PC-9 (cell line): ENCODE results near the gene GPATCH2. TPM values are rescaled to one million over a fixed set of nuclear protein-coding genes. Genes with fewer than 3 reads are reported as not detected.

Experiments
- BruUV-seq: library from RNA; stranded (reverse); fragments of 400-500 nt; replicated peaks from 2 replicates; lab custom pipeline; 2021; lab: Mats Ljungman, UMichigan
- CTCF ChIA-PET: fragments of 300-600 bp; sonication (Branson Sonifier 250); formaldehyde crosslinking; loops from one replicate; lab custom pipeline; 2022; ENCODE audit warnings: antibody characterized with exemption; lab: Charles Lee
- POLR2A ChIA-PET: fragments of 300-600 bp; sonication (Branson Sonifier 250); formaldehyde crosslinking; loops from one replicate; lab custom pipeline; 2022; ENCODE audit warnings: antibody characterized with exemption; ENCODE audit not compliant: unreplicated experiment; lab: Charles Lee
- DNase-seq, 2 experiments: peaks; one replicate each; pipeline versions ENCODE4 v3.0.0 to v3.0.0-alpha.2; 2015 to 2022; ENCODE audit warnings: mixed read lengths in 1 of 2
- H2AFZ ChIP-seq: fragments of 200-600 bp; sonication (generic); 2 replicates; pipeline ENCODE4 v1.8.1; 2017; ENCODE audit warnings: antibody characterized with exemption
- H3F3A ChIP-seq: fragments of 200-600 bp; sonication (generic); 2 replicates; pipeline ENCODE4 v1.8.1; 2017; ENCODE audit warnings: antibody characterized with exemption, mild to moderate bottlenecking, low read depth; ENCODE audit not compliant: insufficient read depth
- H3K27ac ChIP-seq: fragments of 200-600 bp; sonication (generic); 2 replicates; pipeline ENCODE4 v1.6.1; 2016; ENCODE audit warnings: mixed run types
- H3K27me3 ChIP-seq: fragments of 200-600 bp; sonication (generic); 2 replicates; pipeline ENCODE4 v1.6.1; 2016; ENCODE audit warnings: low read depth, mixed run types; ENCODE audit not compliant: insufficient read depth
- H3K36me3 ChIP-seq: fragments of 200-600 bp; sonication (generic); 2 replicates; pipeline ENCODE4 v1.6.1; 2016; ENCODE audit warnings: low read depth, mixed run types
- H3K4me1 ChIP-seq: fragments of 200-600 bp; sonication (generic); replicated peaks from 2 replicates; pipeline ENCODE4 v1.6.1; 2016; ENCODE audit warnings: mixed run types; ENCODE audit not compliant: insufficient read depth
- H3K4me2 ChIP-seq: fragments of 200-600 bp; sonication (generic); 2 replicates; pipeline ENCODE4 v1.6.1; 2017; ENCODE audit warnings: mixed run types
- H3K4me3 ChIP-seq: fragments of 200-600 bp; sonication (generic); 2 replicates; pipeline ENCODE4 v1.6.1; 2016; ENCODE audit warnings: mixed run types
- H3K79me2 ChIP-seq: fragments of 200-600 bp; sonication (generic); 2 replicates; pipeline ENCODE4 v1.6.1; 2017; ENCODE audit warnings: low read depth, mixed run types
- H3K9me2 ChIP-seq: fragments of 200-600 bp; sonication (generic); 2 replicates; pipeline ENCODE4 v1.8.1; 2017; ENCODE audit warnings: mild to moderate bottlenecking; ENCODE audit not compliant: insufficient read depth
- H3K9me3 ChIP-seq: fragments of 200-600 bp; sonication (generic); 2 replicates; pipeline ENCODE4 v1.8.1; 2016; ENCODE audit warnings: low read depth; ENCODE audit not compliant: insufficient read depth
- H4K20me1 ChIP-seq: fragments of 200-600 bp; sonication (generic); 2 replicates; pipeline ENCODE4 v1.8.1; 2017; ENCODE audit not compliant: insufficient read depth
- EZH2 ChIP-seq: fragments of 200-600 bp; sonication (generic); IDR thresholded peaks from 2 replicates; pipeline ENCODE4 v1.8.0; 2017; ENCODE audit warnings: antibody characterized with exemption, low read depth
- intact Hi-C: fragments of 100-400 bp; cut with micrococcal nuclease; formaldehyde crosslinking; loops from one replicate; pipeline ENCODE4 v1.10.0; 2022; ENCODE audit not compliant: unreplicated experiment
- total RNA-seq: library from RNA; stranded (reverse); gene quantifications from 2 replicates; pipeline ENCODE4 v1.2.3, GENCODE V29; 2021
- TF ChIP-seq, protein P1 (sequence below): fragments of 200-600 bp; sonication (generic); conservative IDR thresholded peaks from 2 replicates; pipeline ENCODE4 v1.6.1; 2017; ENCODE audit warnings: mixed run types, antibody characterized with exemption, mild to moderate bottlenecking, moderate library complexity

The GPATCH2 gene
- total RNA-seq, 1 experiment from 2014 or later: 14.8 TPM

DNA sequence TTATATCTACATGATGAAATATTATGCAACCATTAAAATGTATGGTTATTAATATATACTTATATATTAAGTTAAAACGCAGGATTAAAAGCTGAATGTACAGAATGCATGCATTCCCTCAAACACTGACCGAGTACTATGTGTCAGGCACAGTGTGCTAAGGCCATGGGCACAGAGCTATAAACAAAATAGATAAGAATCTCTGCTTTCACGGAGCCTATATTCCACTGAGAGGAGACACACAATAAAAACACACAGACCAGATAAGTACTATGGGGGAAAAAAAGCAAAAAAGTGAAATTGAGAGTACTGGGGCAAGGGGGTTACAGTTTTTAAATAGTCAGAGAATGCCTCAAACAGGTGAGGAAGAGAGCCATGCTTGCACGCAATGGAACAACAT, 62.7 kb downstream of the GPATCH2 start:
- H3K4me2 ChIP-seq: no peak overlapping the region
- no peaks in the 10 kb centered on the region for H3K9me3 ChIP-seq
- ChIA-PET CTCF (no interaction called here), POLR2A (interaction anchor here (0.7 kb wide), 1 partner anchor 71 kb away, joined by 13 read pairs; no protein-coding TSS in a partner anchor)
- no peaks in the 10 kb centered on the region for H3K9me2 ChIP-seq
- intact Hi-C loops: no loop called here
- H3K4me3 ChIP-seq: no peak overlapping the region
- no TSS peak for BruUV-seq
- no peaks in the 10 kb centered on the region for H3K79me2 ChIP-seq
- DNase-seq: no peak
- no peaks in the 10 kb centered on the region for H3K27me3 ChIP-seq
- no peak overlapping the region for H3K27ac ChIP-seq
- no peaks in the 10 kb centered on the region; the same call in 1 of the 2 replicates for H4K20me1 ChIP-seq
- no peaks in the 10 kb centered on the region for H3K36me3 ChIP-seq
- H2AFZ ChIP-seq: no peak overlapping the region
- 0 out of 2 replicates have a peak, but pooled peaks cover 5% of the 10 kb centered on the region for H3F3A ChIP-seq
- peaks cover 4% of the 10 kb centered on the region for H3K4me1 ChIP-seq
- TF ChIP-seq, protein P1, sequence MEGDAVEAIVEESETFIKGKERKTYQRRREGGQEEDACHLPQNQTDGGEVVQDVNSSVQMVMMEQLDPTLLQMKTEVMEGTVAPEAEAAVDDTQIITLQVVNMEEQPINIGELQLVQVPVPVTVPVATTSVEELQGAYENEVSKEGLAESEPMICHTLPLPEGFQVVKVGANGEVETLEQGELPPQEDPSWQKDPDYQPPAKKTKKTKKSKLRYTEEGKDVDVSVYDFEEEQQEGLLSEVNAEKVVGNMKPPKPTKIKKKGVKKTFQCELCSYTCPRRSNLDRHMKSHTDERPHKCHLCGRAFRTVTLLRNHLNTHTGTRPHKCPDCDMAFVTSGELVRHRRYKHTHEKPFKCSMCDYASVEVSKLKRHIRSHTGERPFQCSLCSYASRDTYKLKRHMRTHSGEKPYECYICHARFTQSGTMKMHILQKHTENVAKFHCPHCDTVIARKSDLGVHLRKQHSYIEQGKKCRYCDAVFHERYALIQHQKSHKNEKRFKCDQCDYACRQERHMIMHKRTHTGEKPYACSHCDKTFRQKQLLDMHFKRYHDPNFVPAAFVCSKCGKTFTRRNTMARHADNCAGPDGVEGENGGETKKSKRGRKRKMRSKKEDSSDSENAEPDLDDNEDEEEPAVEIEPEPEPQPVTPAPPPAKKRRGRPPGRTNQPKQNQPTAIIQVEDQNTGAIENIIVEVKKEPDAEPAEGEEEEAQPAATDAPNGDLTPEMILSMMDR: no peak
- no peak for TF ChIP-seq EZH2

DNA sequence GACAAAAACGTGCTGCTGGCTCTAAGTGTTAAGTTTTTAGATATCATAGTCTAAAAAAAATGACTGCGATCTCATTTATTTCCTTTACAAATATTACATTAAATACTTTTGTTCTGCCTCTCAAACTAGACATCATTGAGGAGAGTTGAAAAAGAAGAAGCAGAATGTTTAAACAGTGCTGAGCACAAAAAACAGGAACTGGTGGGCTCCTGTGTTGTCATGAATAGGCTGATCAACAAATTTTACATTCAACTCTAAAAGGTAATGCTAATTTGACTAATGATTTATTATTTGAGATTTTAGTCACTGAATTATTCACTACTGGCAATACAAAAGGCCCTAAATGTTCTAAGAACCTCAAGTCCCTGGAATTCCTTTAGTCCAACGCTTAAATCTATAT, 66.1 kb downstream of the GPATCH2 start:
- Histone ChIP-seq H3K4me2 (no peak overlapping the region), H4K20me1 (no peaks in the 10 kb centered on the region; the same call in 1 of the 2 replicates), H3K9me3 (no peaks in the 10 kb centered on the region; the same call in 1 of the 2 replicates), H3K27me3 (no peaks in the 10 kb centered on the region), H2AFZ (no peak overlapping the region), H3K9me2 (0 out of 2 replicates have a peak, but pooled peaks cover 4% of the 10 kb centered on the region), H3K4me3 (no peak overlapping the region), H3K4me1 (peaks cover 24% of the 10 kb centered on the region), H3K27ac (no peak overlapping the region), H3K79me2 (no peaks in the 10 kb centered on the region), H3F3A (peaks cover 11% of the 10 kb centered on the region; the same call in 1 of the 2 replicates), H3K36me3 (no peaks in the 10 kb centered on the region)
- POLR2A ChIA-PET: no interaction called here
- CTCF ChIA-PET: no interaction called here
- TF ChIP-seq EZH2: no peak
- TF ChIP-seq, protein P1: no peak
- intact Hi-C loops: loop anchor here (5.0 kb wide), 1 partner anchor 38 kb away; no protein-coding TSS in a partner anchor
- no TSS peak for BruUV-seq
- no peak for DNase-seq

DNA sequence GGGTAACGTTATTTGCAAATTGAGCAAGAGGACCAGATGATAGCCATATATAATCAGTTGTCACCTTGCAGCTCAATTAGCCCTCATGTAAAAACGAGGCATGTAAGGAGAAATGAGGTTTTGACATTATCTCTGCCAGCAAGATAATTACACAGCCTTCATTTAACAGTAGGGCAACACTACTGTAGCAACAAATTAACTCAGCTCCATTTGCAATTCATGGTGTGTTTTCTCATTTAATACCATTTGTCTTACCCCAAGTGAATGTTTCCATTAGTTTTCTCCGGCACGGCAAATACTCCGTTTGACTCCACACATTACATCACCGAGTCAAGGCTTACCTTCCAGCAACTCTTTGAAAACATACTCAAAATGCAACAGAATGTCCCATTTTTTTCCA, 66.7 kb downstream of the GPATCH2 start:
- H3K9me2 ChIP-seq: 0 out of 2 replicates have a peak, but pooled peaks cover 4% of the 10 kb centered on the region
- intact Hi-C loops: loop anchor here (5.0 kb wide), 1 partner anchor 37 kb away; no protein-coding TSS in a partner anchor
- no peak for DNase-seq
- no peaks in the 10 kb centered on the region for H3K36me3 ChIP-seq
- H3F3A ChIP-seq: peaks cover 11% of the 10 kb centered on the region; the same call in 1 of the 2 replicates
- H3K27ac ChIP-seq: no peak overlapping the region
- no peak overlapping the region for H3K4me3 ChIP-seq
- TF ChIP-seq, protein P1: no peak
- TF ChIP-seq EZH2: no peak
- POLR2A ChIA-PET: interaction anchor here (0.5 kb wide), 1 partner anchor 65 kb away, joined by 4 read pairs; no protein-coding TSS in a partner anchor
- CTCF ChIA-PET: no interaction called here
- no peak overlapping the region for H2AFZ ChIP-seq
- no TSS peak for BruUV-seq
- H4K20me1 ChIP-seq: no peaks in the 10 kb centered on the region; the same call in 1 of the 2 replicates
- H3K27me3 ChIP-seq: no peaks in the 10 kb centered on the region
- H3K79me2 ChIP-seq: no peaks in the 10 kb centered on the region
- H3K4me1 ChIP-seq: peaks cover 24% of the 10 kb centered on the region
- no peak overlapping the region for H3K4me2 ChIP-seq
- no peaks in the 10 kb centered on the region; the same call in 1 of the 2 replicates for H3K9me3 ChIP-seq
